ELF-1 (cell line): ENCODE data around the gene HOXA9.

Experiments used
- DNase-seq: peaks from one replicate; pipeline ENCODE4 v3.0.0-alpha.2; 2016; ENCODE audit warnings: low read depth, low spot score

Gene HOXA9

DNA sequence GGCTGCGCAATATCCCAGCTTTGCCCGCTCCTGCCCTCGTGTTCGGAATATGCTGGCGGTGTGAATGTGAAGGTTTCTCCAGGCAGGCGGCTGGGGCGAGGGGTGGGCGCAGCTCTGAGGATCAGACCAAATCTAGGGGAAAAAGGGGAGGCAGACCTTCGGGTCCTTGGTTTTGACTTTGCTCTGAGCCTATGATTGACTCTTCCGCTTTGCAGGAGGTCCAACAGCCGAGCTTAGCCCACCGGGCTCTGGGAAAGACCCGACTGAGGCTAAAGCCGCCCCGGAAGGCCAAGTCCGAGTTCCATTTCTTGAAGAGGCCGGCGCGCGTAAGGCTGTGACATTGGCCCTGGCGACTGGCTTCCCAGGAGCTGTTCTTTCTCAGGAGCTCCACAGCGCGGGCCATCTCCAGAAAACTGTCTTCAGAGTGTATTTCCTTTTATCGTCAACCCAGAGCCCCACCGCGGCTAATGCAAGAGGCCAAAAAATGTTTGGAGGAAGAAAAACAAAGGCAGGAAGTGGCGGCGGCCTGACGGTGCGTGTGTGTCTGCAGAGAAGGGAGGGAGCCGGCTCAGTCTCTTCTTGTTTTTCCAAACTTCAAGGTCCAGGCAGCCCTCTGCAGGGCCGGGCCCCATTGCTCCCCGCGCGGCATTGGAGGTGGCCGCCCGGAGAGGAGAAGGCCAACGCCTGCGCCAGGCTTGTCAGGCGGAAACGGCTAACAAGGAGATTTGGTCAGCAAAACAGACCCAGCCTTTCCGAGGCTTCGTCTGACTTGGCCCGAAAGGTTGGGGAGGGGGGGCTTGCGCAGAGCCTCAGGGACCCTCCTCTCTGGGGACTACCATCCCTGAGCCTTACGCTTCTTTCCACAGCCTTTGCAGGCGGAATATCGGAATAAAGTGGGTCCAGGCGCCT lies 23.3 kb upstream of the HOXA9 start:
- peak; percentile 55 for DNase-seq

DNA sequence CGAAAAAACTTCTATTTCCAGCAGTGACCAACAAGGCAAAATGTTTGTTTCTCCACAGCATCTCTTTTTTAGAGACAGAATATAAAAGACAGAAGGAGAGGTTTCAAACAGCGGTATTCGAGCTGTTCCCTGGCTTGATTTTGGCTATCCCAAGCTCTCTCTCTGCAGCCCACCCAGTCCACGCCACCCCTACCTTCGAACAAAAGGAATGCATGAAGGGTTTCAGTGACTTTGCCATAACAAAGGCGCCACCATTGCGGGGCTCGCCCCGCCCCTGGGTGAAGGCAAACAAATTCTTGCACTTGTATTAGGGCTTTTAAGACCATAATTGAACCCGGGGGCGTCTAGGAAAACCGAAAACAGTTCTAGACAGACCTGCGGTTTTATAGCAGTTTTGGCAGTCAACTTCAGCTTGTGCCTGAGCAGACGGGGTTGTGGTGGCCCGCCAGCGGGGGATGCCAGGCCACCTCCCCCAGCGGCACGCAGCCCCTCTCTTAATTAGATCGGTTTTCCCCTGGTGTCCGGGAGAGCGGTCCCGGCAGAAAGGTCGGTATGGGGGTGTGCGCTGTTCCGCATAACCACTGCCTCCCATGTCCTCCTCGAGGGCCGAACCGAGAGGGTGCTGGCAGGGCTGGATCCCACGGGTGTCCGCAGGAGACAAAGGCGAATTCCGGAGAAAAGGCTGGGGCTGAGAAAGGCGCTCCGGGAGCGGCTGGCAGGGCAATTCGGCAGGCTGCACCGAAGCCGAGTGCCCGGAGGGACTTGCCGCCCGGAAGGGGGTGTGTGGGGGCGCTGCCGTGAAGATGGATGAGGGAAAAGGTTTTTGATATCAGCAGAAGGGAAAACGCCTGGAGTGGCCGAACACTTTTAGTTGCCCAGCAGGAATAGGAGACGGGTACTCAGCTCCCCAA lies 22.4 kb upstream of the HOXA9 start:
- DNase-seq = peak; percentile 43

DNA sequence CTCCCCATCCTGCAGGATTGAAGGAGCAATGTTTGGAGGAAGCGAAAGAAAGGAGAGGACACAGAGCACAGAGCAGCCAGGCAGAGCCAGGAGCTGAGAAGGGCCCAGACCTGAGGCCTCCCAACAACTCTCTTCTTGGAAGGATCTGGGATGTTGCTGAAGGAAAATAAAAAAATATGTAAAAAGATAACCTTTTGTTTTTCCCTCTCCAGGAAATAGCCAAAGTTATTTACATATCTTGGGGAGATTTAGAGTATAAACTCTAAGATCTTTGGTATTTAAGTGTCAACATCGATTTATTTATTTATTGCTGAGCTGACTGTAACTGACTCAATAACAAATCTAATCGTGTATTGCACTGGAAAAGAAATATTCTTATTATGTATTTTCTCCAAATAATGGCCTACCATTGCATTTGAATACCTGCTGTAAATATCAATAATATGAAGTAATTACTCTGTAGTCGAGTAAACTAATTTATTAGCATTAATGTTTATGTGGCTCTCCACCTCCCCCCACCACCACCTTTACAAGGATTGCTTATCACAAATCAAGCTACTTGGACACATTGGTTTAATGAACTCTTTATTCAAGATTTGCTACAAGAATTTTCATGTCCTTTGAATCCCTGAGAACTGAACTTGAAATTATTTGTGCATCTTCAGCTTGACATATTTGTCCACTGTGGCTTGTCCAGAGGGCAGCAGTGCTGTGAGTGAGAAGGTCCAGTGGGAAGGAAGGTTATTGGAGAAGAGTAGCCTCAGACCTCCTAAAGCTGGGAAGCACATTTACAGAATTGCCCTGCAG lies 21.5 kb upstream of the HOXA9 start:
- DNase-seq = peak; percentile 10

- DNase-seq = peak; percentile 44
These were observed 20.7 kb upstream of the HOXA9 start for GRCh38 chr7:27185854-27186667.

DNA sequence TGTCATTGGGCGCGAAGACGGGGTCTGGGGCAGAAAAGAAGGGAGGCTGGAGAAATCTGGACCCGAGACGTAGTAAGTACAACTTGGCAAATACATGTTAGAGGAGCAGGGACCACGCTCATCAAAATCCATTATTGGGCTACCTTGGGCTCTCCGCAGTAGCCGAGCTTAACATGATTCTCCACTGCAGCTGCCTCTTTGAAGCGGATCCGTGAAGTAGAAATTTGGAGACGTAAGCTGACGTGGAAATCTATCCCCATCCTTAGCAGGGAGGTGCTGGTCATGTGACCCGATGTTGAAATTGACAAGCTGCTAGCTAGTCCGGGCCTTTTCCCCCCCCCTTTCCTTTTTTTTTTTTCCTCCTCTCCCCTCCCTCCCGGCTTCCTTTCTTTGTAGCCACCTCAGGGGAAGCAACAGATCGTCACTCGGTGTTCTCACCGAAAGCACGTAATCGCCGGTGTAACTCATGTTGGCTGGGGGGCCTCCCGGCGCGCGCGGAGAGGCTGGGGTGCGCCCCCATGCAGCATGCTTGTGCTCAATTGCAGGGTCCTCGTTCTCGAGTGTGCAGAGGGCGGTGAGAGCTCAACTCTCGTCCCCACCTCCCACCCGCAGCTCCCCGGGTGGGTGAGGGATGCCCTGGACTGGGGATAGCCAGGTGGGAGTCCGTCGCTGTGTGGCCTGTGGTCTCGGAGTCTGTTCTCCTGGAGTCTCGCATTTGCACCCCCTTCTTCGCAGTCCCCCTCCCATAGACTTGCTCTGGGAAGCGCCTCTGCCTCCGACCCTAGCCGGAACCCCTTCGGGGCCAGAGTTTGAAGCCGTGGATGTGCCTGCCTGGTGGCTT lies 19.9 kb upstream of the HOXA9 start, which contains the start of gene HOXA11:
Gene HOXA11, minus strand, starts transcription at position 220 of the 841 bp plus-strand sequence. Its CDS starts 88 bp downstream, at position 132.
- DNase-seq = peak; percentile 67

DNA sequence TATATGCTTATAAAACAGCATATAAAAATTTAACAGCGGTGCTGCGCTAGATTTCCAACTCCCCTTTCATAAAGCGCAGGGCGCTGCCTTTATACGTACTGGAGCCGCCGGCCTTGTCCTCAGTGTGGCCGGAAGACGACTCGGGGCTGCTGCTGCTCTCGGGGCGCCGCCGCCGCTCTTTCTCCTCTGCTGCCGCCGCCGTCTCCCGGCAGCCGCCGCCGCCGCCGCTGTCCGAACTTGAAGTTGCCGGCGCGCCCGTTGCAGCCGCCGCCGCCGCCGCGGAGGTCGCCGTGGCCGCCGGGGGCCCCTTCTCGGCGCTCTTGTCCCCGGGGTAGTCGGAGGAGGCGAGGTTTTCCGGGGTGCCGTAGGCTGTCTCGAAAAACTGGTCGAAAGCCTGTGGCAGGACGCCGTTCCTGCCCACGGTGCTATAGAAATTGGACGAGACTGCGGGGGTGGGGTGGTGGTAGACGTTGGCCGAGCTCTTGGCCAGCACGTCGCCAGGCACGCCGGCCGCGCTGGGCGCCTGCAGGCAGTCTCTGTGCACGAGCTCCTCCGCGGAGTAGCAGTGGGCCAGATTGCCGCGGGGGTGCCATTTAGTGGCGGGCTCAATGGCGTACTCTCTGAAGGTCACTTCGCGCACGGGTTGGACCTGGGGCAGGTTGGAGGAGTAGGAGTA lies 19.1 kb upstream of the HOXA9 start:
- peak; percentile 47 for DNase-seq

GRCh38 chr7:27183682-27184336 lies 18.5 kb upstream of the HOXA9 start:
- DNase-seq = no peak

- DNase-seq = peak; percentile 95
These were observed 17.7 kb upstream of the HOXA9 start for GRCh38 chr7:27182861-27183681.

DNA sequence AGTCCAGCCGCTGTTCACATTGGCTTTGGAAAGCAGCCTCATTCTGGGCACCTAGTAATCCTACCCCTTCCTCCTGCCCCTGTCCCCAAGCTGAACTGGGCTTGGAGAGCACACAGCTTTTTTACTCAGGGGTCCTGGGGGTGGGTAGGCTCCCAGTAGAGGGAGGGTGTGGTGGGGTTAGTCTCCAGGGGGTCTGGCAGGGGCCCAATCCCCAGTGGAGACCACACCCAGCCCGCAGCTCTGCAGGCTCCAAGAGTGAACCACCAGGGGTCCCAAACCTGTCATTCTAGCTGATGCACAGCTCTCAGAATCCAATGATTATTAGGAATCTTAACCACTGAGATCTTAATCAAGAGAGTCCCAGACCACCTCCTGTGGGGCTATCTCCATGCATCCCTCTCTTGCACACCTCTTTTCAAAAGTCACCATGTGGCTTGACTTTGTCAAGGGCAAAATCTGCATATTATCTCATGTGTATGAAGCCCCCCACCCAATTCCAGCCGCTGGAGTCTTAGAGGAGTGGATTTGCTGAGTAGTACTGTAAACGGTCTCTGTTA lies 17.0 kb upstream of the HOXA9 start:
- peak; percentile 6 for DNase-seq

DNA sequence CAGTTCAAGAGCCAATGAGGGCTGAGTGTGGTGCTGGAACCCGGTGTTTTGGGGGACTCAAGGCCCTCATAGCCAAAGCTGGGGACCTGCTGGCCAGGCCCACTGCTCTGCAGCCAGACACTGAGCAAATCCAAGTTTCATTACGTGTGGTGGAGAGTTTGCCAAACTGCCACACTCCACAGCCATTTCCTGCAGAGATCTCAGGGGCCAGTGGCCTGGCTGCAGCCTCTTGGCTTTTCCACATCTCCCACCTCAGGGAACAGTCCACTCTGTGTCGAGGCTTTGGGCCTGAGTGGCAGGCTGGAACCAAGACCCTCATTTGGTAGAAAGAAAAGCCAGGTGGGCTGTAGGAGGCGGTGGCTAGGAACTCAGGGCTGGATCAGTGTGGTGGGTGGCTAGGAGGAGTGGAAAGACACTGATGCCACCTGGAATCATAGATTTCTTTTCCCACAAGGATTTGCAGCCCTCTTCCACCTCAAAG lies 16.5 kb upstream of the HOXA9 start:
- no peak for DNase-seq

GRCh38 chr7:27180431-27181420 lies 15.4 kb upstream of the HOXA9 start:
- no peak for DNase-seq

- DNase-seq = peak; percentile 88
These were observed 14.4 kb upstream of the HOXA9 start for GRCh38 chr7:27179503-27180430.

- no peak for DNase-seq
These were observed 13.7 kb upstream of the HOXA9 start for GRCh38 chr7:27179030-27179429.

DNA sequence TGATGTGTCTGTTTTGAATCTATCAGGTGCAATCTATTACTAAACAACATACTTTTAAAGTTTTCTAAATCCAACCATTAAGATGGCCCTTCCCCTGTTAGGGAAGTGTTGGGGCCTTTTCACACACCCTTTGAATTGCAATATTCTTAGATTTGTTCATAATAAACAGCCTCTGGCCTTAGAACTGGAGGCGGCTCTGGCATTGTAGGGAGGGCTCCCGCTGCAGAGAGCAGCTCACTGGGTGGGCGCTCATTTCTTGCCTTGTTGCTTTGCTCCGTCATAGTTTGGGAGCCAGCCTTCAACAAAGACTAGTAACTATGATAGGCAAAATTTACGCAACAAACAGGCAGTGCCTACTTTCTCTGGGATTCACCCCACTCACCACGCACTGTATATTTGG lies 13.0 kb upstream of the HOXA9 start:
- no peak for DNase-seq

DNA sequence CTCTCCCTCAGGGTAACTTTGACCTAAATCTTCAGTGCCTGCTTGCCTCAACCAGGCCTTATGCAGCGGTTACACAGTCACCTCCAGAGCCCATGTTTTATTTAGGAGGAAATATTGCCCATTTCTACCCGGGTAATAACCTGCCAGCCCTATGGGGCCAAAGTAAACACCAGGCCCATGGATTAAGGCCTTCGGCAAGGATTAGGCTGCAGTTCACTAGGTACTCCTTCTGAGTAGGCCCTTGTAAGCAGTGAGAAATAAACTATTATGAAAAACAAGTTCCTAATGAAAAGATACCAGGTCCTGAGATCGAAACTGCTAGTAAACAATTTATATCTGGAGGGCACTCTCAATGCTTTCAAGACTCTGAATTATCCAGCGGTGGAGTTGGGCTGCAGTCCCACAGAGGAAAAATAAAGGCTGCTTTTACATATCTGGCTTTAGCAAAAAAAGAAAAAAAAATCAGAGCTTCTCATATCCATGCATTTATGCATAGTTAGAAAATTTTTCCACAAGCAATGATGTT lies 12.5 kb upstream of the HOXA9 start:
- no peak for DNase-seq
